SK-N-MC (cell line): ENCODE measurements around the gene KCNK10.

Experiments used
- EZH2 ChIP-seq: fragments of 200-600 bp; sonication (generic); IDR thresholded peaks from one replicate; pipeline ENCODE4 v1.6.1; 2017; ENCODE audit warnings: antibody characterized with exemption
- POLR2AphosphoS5 ChIP-seq: IDR thresholded peaks from 2 replicates; pipeline ENCODE4 v1.6.1; 2012; ENCODE audit warnings: mild to moderate bottlenecking, low read depth, low read length, borderline replicate concordance

DNA sequence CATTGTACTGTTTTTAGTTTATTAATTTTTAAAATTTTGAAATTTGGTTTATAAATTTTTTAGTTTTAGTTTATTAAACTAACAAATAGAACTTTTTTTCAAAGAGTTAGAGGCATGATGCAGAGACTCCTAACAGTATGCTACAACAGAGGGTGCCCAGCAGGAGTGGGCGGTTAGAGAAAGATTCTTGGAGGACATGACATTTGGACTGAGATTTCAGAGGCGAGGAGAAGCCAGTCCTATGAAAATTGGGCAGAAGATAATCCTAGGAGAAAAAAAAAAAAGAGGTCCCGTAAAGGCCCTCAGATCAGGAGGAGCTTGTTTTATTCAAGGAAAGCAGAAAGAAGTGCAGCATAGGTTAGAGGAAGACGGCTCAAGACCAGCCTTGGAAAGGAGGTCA, 21.7 kb downstream of the KCNK10 start:
- TF ChIP-seq POLR2AphosphoS5 = no peak
- TF ChIP-seq EZH2 = no peak
